ENCODE results near the gene MAPK10.

The MAPK10 gene

DNA sequence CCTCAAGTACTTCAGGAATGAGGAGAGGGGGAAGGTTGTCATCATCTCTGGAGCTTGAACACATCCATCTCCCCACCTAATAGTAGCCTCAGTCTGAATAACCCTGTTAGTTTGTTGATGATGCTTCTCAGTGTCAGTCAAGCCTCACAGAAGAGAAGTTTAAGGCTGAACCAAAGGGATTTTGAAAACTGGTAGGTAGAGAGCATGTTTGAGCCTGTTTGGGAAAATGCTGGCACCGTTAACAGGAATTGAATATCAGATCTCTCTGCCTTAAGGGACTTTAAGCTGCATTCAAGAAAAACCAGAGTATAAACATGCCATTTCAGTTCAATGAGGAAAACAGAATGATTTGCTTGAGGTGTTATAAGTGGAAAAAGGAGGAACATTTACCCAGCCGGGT is 73.1 kb downstream of the MAPK10 start:
- H3K27ac ChIP-seq, result peak overlapping the region in 1 of 21 experiments; percentile 30
- H3K4me3 ChIP-seq, result no peak overlapping the region

DNA sequence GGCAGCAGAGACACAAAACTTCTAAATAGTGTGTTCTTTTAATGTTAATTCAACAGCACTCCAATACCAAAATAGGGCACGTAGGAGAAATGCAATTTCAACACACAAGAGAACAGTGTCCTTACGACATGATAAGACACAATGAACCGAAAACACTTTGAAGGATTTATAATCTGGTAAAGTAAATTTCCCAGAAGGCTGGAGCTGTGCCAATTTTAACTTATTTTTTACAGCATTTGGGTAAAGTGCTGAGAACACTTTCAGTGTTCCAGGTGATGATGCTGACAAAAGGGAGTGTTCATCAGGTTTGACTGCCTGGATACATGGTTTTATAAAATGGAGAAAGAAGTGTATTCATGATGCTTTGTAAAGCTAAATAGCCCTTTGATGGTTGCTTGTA is 76.5 kb downstream of the MAPK10 start:
- no peak overlapping the region for H3K27ac ChIP-seq
- no peak overlapping the region for H3K4me3 ChIP-seq

GRCh38 chr4:86280246-86280645 is 79.6 kb downstream of the MAPK10 start:
- Histone ChIP-seq H3K27ac (no peak overlapping the region), H3K4me3 (no peak overlapping the region)

DNA sequence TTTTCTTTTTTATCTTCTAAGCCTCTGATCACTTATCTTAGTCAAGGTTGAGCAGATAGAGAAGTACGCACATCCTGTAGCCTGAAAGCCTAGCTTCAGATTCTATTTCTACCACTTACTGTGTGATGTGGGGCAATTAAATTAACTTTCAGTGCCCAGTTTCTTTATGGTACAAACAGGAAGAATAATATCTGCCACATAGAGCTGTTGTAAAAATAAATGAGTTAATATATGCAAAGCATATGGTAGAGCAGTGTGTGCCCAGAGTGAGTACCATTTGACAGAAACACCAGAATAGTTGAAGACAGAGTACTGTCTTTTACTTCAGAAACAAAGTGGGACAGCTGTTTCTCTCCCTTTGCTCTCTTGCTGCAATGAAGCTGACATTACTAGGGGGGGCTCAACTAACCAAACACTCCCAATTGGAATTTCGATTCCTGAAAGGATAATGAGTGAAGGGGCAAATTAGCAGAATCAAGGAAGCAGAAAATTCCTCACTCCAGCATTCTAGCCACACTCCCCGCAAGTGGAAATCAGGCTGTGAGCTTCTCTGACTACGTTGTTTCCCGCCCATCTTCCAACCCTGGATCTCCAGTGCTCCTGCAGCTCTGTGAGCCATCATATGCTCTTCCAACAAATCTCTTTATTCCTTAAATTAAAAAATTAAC is 80.4 kb downstream of the MAPK10 start:
- Histone ChIP-seq H3K4me3 (no peak overlapping the region), H3K27ac (no peak overlapping the region)

- H3K27ac ChIP-seq, result no peak overlapping the region
Measured at GRCh38 chr4:86278126-86278525, 81.7 kb downstream of the MAPK10 start.

GRCh38 chr4:86274642-86275041 is 85.2 kb downstream of the MAPK10 start:
- no peak overlapping the region for H3K4me3 ChIP-seq

More at GRCh38 chr4:86278126-86278525, 81.7 kb downstream of the MAPK10 start:
- no peak overlapping the region for H3K4me3 ChIP-seq

GRCh38 chr4:86272669-86273068 is 87.2 kb downstream of the MAPK10 start:
- Histone ChIP-seq H3K27ac (no peak overlapping the region), H3K4me3 (no peak overlapping the region)

More at GRCh38 chr4:86274642-86275041, 85.2 kb downstream of the MAPK10 start:
- H3K27ac ChIP-seq, result no peak overlapping the region

GRCh38 chr4:86271057-86271456 is 88.8 kb downstream of the MAPK10 start:
- Histone ChIP-seq H3K4me3 (no peak overlapping the region), H3K27ac (no peak overlapping the region)

- H3K4me3 ChIP-seq, result no peak overlapping the region
- H3K27ac ChIP-seq, result no peak overlapping the region
Measured at GRCh38 chr4:86269354-86269753, 90.5 kb downstream of the MAPK10 start.

DNA sequence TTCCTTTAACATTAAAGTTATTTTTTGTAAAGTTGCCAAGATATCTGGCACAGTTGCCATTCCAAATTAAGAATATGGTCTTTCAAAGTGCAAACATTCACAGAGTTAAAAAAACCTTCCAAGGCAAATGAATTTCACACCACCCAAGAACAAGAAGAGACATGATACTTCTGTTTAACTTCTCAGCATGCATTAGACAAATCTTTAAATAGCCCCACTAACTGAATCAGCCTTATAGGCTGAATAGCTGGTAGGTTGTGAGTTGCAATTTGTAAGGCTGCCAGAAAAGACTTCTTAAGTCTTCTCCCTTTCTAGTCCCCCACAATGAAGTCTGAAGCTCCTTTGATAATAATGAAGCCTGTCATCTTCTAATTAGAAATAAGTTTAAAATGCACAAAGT is 95.6 kb downstream of the MAPK10 start:
- H3K27ac ChIP-seq, result no peak overlapping the region
- H3K4me3 ChIP-seq, result no peak overlapping the region

DNA sequence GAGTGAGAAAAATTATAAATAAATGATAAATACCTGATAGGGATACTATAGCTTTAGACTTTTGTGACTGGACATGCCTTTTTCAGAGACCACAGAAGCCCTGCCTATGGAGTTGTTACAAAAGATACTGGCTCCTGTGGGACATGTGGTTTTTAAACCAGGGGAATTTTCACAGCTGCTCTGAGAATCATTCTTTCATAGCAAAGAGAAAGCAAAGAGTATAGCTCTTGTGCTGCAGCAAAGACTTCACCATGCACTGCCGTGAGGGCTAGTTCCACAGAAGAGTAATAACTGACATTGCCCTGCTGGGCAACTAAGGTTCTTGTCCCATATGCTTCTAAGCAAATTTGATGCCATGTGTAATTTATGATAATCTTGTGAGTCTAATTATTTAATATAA is 98.2 kb downstream of the MAPK10 start:
- H3K27ac ChIP-seq, result no peak overlapping the region
- H3K4me3 ChIP-seq, result no peak overlapping the region

DNA sequence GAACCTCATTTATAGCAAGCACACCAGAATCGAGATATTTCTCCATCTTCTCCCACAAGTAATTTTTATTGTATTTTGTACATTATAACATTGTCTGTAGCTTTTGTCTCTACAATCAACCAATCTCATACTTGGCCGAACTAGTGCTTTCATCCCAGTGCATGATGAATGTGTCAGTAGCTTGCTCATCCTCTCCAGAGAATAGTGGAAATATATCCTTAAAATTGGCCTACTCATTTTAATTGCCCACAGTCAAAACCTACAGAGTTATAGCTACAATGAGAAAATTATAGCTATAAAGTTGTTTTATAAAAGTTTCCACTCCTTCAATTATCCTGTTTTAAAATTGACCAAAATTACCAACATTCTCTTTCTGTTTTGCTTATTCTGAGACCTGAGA is 103.8 kb downstream of the MAPK10 start:
- Histone ChIP-seq H3K4me3 (no peak overlapping the region), H3K27ac (no peak overlapping the region)

DNA sequence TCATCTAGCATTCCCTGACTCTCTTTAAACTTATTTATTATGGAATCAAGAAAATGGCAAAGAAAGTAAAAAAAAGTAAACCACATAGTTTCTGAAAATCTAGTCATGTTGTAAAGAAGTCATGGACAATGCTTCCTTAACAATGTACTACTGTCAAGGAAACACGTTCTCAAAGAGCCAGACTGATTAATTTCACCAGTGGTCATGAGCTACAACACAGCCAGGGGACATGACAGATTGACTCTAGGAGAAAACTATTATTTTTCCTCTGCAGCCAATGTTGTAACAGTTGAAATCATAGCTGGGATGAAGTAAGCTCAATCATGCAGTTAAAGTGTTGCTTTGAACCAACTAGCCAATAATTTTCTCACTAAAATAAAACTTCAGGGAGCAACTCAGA is 109.2 kb downstream of the MAPK10 start:
- H3K4me3 ChIP-seq, result no peak overlapping the region
- no peak overlapping the region for H3K27ac ChIP-seq

GRCh38 chr4:86250006-86250405 is 109.8 kb downstream of the MAPK10 start:
- Histone ChIP-seq H3K4me3 (no peak overlapping the region), H3K27ac (no peak overlapping the region)

DNA sequence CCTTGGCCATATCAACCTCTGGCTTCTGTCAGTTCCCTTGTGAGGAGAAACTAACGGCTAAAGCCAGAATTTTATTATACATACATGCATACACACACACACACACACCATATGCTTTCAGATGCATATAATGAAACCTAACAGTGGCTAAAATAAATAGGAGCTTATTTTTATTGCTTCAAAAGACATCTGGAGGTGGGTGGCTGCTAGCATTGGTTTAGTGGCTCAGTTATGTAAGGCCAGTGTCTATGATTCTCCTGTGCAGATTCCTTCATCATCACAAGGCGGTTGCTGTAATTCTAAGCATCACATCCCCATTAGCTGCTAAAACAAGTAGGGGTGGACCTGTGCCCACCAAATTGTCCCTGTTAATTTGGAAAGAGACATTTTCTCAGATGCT is 110.8 kb downstream of the MAPK10 start:
- no peak overlapping the region for H3K27ac ChIP-seq
- no peak overlapping the region for H3K4me3 ChIP-seq

GRCh38 chr4:86247906-86248305 is 111.9 kb downstream of the MAPK10 start:
- Histone ChIP-seq H3K4me3 (no peak overlapping the region), H3K27ac (no peak overlapping the region)

- no peak overlapping the region for H3K27ac ChIP-seq
- H3K4me3 ChIP-seq, result no peak overlapping the region
Measured at GRCh38 chr4:86247320-86247719, 112.5 kb downstream of the MAPK10 start.

DNA sequence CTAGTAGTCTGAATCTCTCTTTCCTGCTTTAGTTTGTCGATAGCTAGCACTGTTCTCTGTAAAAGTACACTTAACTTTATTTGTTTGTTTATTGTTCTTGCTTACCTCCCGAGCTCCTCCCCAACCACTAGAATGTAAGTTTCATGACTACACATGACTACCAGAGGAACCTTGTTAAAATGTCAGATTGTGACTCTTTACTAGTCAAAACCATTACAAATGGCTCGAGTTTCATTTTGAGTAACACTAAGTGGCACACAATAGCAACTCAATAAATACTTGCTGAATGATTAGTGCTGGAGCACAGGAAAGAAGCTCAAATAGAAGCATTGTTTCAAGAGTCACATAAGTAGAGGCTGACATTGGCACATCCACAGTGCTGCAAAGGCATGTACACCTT is 116.1 kb downstream of the MAPK10 start:
- H3K27ac ChIP-seq, result no peak overlapping the region
- no peak overlapping the region for H3K4me3 ChIP-seq

- no peak overlapping the region for H3K4me3 ChIP-seq
- H3K27ac ChIP-seq, result no peak overlapping the region
Measured at GRCh38 chr4:86242677-86243076, 117.2 kb downstream of the MAPK10 start.

DNA sequence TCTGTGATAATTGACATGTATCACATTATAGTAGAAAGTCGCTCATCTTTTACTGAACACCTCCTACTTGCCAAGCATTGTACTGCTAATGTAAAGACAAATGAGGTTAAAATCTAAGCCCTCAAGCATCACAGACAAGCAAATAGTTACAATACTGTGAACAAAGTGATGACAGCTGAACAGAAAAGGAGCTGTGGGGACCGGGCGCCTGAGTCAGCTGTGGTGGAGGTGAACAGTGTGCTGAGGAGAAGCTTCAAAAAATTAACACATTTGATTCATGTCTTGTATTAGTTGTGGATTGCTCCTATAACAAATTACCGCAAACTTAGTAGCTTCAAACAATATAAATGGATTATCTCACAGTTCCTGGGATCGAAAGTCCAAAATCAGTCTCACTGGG is 124.3 kb downstream of the MAPK10 start:
- Histone ChIP-seq H3K27ac (no peak overlapping the region), H3K4me3 (no peak overlapping the region)

DNA sequence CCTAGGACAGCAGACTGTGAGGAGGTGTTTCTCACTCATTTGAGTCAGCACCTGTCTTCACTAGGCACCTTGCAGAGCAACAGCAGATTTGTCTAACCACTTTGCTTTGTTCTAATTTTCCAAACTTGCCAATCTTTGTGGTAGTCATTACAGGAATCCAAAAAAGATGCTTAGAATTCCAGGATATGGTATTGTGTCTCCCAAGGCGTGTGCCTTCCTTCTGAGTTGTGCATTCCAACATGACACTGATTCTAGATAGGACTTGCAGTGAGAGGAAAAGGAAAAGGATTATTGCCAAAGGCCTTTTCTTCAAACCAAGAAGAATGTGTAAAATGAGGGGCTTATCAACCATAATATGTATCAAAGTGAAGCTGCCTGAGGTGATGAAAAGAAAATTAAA is 126.2 kb downstream of the MAPK10 start:
- no peak overlapping the region for H3K27ac ChIP-seq
- no peak overlapping the region for H3K4me3 ChIP-seq

DNA sequence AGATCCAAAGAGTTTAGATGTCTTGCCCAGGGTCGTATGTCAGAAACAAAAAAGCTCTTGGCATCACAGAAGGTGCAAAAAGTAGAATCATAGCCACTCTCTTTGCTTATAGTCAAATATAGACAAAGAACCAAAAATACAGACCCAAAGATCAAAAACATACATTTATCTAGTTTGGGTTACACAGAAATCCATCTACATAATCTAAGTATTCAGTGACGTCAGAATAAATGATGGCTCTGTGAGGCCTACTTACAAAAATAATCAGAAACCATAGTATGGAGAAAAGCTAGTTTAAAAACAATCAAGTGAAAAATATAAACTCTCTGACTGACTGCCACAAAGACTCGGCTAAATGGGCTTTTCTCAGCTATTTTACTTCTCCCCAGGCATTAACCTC is 126.8 kb downstream of the MAPK10 start:
- H3K27ac ChIP-seq, result no peak overlapping the region
- no peak overlapping the region for H3K4me3 ChIP-seq
